ENCODE measurements around the gene CCDC192.

The CCDC192 gene

GRCh38 chr5:127963233-127963632 lies 260.0 kb downstream of the CCDC192 start:
- no peak for DNase-seq

- no peak for DNase-seq
Measured at GRCh38 chr5:127963931-127964330, 260.7 kb downstream of the CCDC192 start.

- no peak for DNase-seq
Measured at GRCh38 chr5:127967323-127967982, 264.3 kb downstream of the CCDC192 start.

- no peak for DNase-seq
Measured at GRCh38 chr5:127967983-127968592, 264.9 kb downstream of the CCDC192 start.

- DNase-seq, result no peak
Measured at GRCh38 chr5:127969002-127969401, 265.8 kb downstream of the CCDC192 start.

- DNase-seq, result no peak
Measured at GRCh38 chr5:127969651-127970050, 266.5 kb downstream of the CCDC192 start.

- DNase-seq, result no peak
Measured at GRCh38 chr5:127970081-127970480, 266.9 kb downstream of the CCDC192 start.

- DNase-seq, result no peak
Measured at GRCh38 chr5:127970854-127971425, 267.7 kb downstream of the CCDC192 start.

- no peak for DNase-seq
Measured at GRCh38 chr5:127975961-127976360, 272.8 kb downstream of the CCDC192 start.

- DNase-seq, result no peak
Measured at GRCh38 chr5:127976525-127976924, 273.3 kb downstream of the CCDC192 start.

GRCh38 chr5:127976991-127977717 lies 274.0 kb downstream of the CCDC192 start:
- no peak for DNase-seq

GRCh38 chr5:127978738-127979300 lies 275.6 kb downstream of the CCDC192 start:
- DNase-seq, result no peak

GRCh38 chr5:127979475-127979874 lies 276.3 kb downstream of the CCDC192 start:
- DNase-seq, result no peak

GRCh38 chr5:127980843-127981242 lies 277.7 kb downstream of the CCDC192 start:
- no peak for DNase-seq

GRCh38 chr5:127981498-127981897 lies 278.3 kb downstream of the CCDC192 start:
- DNase-seq, result no peak

- no peak for DNase-seq
Measured at GRCh38 chr5:127985811-127986325, 282.7 kb downstream of the CCDC192 start.

- no peak for DNase-seq
Measured at GRCh38 chr5:127987354-127988145, 284.4 kb downstream of the CCDC192 start.

GRCh38 chr5:127988146-127988760 lies 285.1 kb downstream of the CCDC192 start:
- peak; percentile 73 for DNase-seq
